HCT116 (cell line): ENCODE results near the gene CDK13. TPM values are rescaled to one million over a fixed set of nuclear protein-coding genes. Genes with fewer than 3 reads are reported as not detected.

Experiments used
- ATAC-seq: fragments of 200-7000 bp; cut with Tn5 transposase; 2 replicates; pipeline ENCODE4 v1.9.1; 2020; ENCODE audit warnings: mild to moderate bottlenecking, moderate library complexity
- BruUV-seq: library from RNA; stranded (reverse); fragments of 400-500 nt; replicated peaks from 2 replicates; lab custom pipeline; 2021; lab: Mats Ljungman, UMichigan
- CTCF ChIA-PET: fragments of 300-600 bp; sonication (Branson Sonifier 250); formaldehyde crosslinking; loops from one replicate; lab custom pipeline; 2021; ENCODE audit warnings: antibody characterized with exemption; lab: Charles Lee
- POLR2A ChIA-PET: fragments of 300-600, 350-600 bp; sonication (Branson Sonifier 250); formaldehyde crosslinking; loops from one replicate; lab custom pipeline; 2021; ENCODE audit warnings: antibody characterized with exemption; lab: Charles Lee
- RAD21 ChIA-PET, 2 experiments: fragments of 300-600 bp; sonication (Branson Sonifier 250); formaldehyde crosslinking; loops; one replicate each; lab custom pipeline; 2023; ENCODE audit warnings: low total read pairs in 2 of 2; ENCODE audit not compliant: uncharacterized antibody in 2 of 2, unreplicated experiment in 2 of 2, low non-redundant PET in 1 of 2; lab: Charles Lee
- DNase-seq: peaks from one replicate; pipeline ENCODE4 v3.0.0-alpha.2; 2010; ENCODE audit warnings: low read depth, low spot score
- H2AFZ ChIP-seq: fragments of 200-600 bp; shearing (Covaris generic), sonication (generic); 2 replicates; pipeline ENCODE4 v1.6.1; 2017; ENCODE audit warnings: low read depth, mixed run types, mixed read lengths, antibody characterized with exemption, low read length; ENCODE audit not compliant: poor library complexity, severe bottlenecking
- H3K27ac ChIP-seq: 2 replicates; pipeline ENCODE4 v1.5.1; 2012; ENCODE audit warnings: low read depth, low read length
- H3K27me3 ChIP-seq: fragments of 200-600 bp; sonication (generic); 2 replicates; pipeline ENCODE4 v1.6.1; 2016; ENCODE audit warnings: mixed run types, low read length, mixed read lengths; ENCODE audit not compliant: insufficient read depth
- H3K36me3 ChIP-seq, 2 experiments: fragments of 200-500 bp in 1 of 2; fragments of 200-600 bp in 1 of 2; sonication (Bioruptor generic) in 1 of 2; sonication (generic) in 1 of 2; 2 replicates each; pipeline versions ENCODE4 v1.5.1 to v1.6.1; 2014 to 2016; ENCODE audit warnings: low read length in 2 of 2, inconsistent platforms in 1 of 2, mixed read lengths in 1 of 2, mixed run types in 1 of 2; ENCODE audit not compliant: insufficient read depth in 2 of 2, control insufficient read depth in 1 of 2
- H3K4me1 ChIP-seq, 2 experiments: fragments of 200-600 bp in 1 of 2; sonication (generic) in 1 of 2; 2 replicates each; pipeline versions ENCODE4 v1.5.1 to v1.6.1; 2012 to 2017; ENCODE audit warnings: low read length in 2 of 2, inconsistent platforms in 1 of 2, mild to moderate bottlenecking in 1 of 2, mixed read lengths in 1 of 2, mixed run types in 1 of 2, moderate library complexity in 1 of 2; ENCODE audit not compliant: insufficient read depth in 2 of 2, control insufficient read depth in 1 of 2
- H3K4me2 ChIP-seq: fragments of 200-600 bp; sonication (generic); 2 replicates; pipeline ENCODE4 v1.6.1; 2017; ENCODE audit warnings: mixed run types, low read length, mixed read lengths
- H3K4me3 ChIP-seq, 2 experiments: fragments of 200-600 bp in 1 of 2; sonication (generic) in 1 of 2; replicated peaks in 1 of 2; 2 replicates each; pipeline ENCODE4 v1.5.1; 2011 to 2016; ENCODE audit warnings: low read length in 2 of 2, control low read depth in 1 of 2, low read depth in 1 of 2, mild to moderate bottlenecking in 1 of 2, mixed read lengths in 1 of 2, mixed run types in 1 of 2
- H3K79me2 ChIP-seq: fragments of 200-600 bp; sonication (generic); 2 replicates; pipeline ENCODE4 v1.6.1; 2017; ENCODE audit warnings: mild to moderate bottlenecking, mixed run types, low read length, moderate library complexity, mixed read lengths; ENCODE audit not compliant: insufficient read depth
- H3K9ac ChIP-seq: fragments of 200-600 bp; sonication (generic); 2 replicates; pipeline ENCODE4 v1.6.1; 2016; ENCODE audit warnings: low read length, mixed read lengths
- H3K9me2 ChIP-seq: fragments of 200-600 bp; sonication (generic), shearing (Covaris generic); 2 replicates; pipeline ENCODE4 v1.6.1; 2017; ENCODE audit warnings: mixed run types, mild to moderate bottlenecking, moderate library complexity; ENCODE audit not compliant: insufficient read depth
- H3K9me3 ChIP-seq, 2 experiments: fragments of 200-500 bp in 1 of 2; fragments of 200-600 bp in 1 of 2; sonication (Bioruptor generic) in 1 of 2; sonication (generic) in 1 of 2; 2 replicates each; pipeline ENCODE4 v1.6.1; 2014 to 2017; ENCODE audit warnings: low read length in 2 of 2, mixed read lengths in 2 of 2, inconsistent platforms in 1 of 2, low read depth in 1 of 2, mild to moderate bottlenecking in 1 of 2, mixed run types in 1 of 2, moderate library complexity in 1 of 2; ENCODE audit not compliant: control insufficient read depth in 1 of 2, insufficient read depth in 1 of 2
- H4K20me1 ChIP-seq: fragments of 200-600 bp; sonication (generic), shearing (Covaris generic); 2 replicates; pipeline ENCODE4 v1.6.1; 2017; ENCODE audit warnings: mixed run types, mild to moderate bottlenecking, moderate library complexity; ENCODE audit not compliant: insufficient read depth
- CBX3 ChIP-seq: IDR thresholded peaks from 2 replicates; pipeline ENCODE4 v1.6.1; 2012; ENCODE audit warnings: low read depth
- ELF1 ChIP-seq: IDR thresholded peaks from 2 replicates; pipeline ENCODE4 v1.6.1; 2012; ENCODE audit warnings: low read depth, borderline replicate concordance
- EZH2 ChIP-seq: fragments of 200-600 bp; sonication (generic); IDR thresholded peaks from 2 replicates; pipeline ENCODE4 v1.6.1; 2017; ENCODE audit warnings: antibody characterized with exemption, mixed run types
- FOSL1 ChIP-seq: IDR thresholded peaks from 2 replicates; pipeline ENCODE4 v1.6.1; 2012; ENCODE audit warnings: low read depth
- JUND ChIP-seq: IDR thresholded peaks from 2 replicates; pipeline ENCODE4 v1.6.1; 2012
- POLR2A ChIP-seq: IDR thresholded peaks from 2 replicates; pipeline ENCODE4 v1.7.0; 2011; ENCODE audit warnings: borderline replicate concordance; ENCODE audit not compliant: insufficient read depth, insufficient read length; ENCODE audit errors: extremely low read depth
- RAD21 ChIP-seq: IDR thresholded peaks from 2 replicates; pipeline ENCODE4 v1.6.1; 2012; ENCODE audit warnings: low read depth, mild to moderate bottlenecking
- SIN3A ChIP-seq: IDR thresholded peaks from 2 replicates; pipeline ENCODE4 v1.6.1; 2012; ENCODE audit warnings: low read depth
- TCF7L2 ChIP-seq: IDR thresholded peaks from 2 replicates; pipeline ENCODE4 v1.7.0; 2011; ENCODE audit warnings: borderline replicate concordance, inconsistent platforms; ENCODE audit not compliant: insufficient read depth, insufficient read length; ENCODE audit errors: extremely low read depth
- YY1 ChIP-seq: IDR thresholded peaks from 2 replicates; pipeline ENCODE4 v1.6.1; 2011; ENCODE audit warnings: low read length, low read depth, moderate library complexity, mild to moderate bottlenecking; ENCODE audit not compliant: insufficient replicate concordance; ENCODE audit errors: extremely low read depth
- ZFX ChIP-seq: fragments of 450-650 bp; IDR thresholded peaks from 2 replicates; pipeline ENCODE4 v1.6.1; 2017
- ZNF274 ChIP-seq: fragments of 200-500 bp; sonication (Bioruptor generic); IDR thresholded peaks from 2 replicates; pipeline ENCODE4 v1.6.1; 2014; ENCODE audit warnings: mild to moderate bottlenecking, low read depth, low read length, inconsistent platforms
- intact Hi-C: fragments of 100-400 bp; cut with micrococcal nuclease; formaldehyde crosslinking; loops from 2 replicates; pipeline ENCODE4 v1.10.0; 2022
- total RNA-seq: library from RNA; stranded (reverse); gene quantifications from one replicate; pipeline ENCODE4 v1.2.1, GENCODE V29; 2021; ENCODE audit not compliant: unreplicated experiment
- TF ChIP-seq, protein P1 (sequence below), 3 experiments: fragments of 200-600 bp in 1 of 3; sonication (generic) in 1 of 3; IDR thresholded peaks in 2 of 3; conservative IDR thresholded peaks in 1 of 3; 2 replicates each; pipeline ENCODE4 v1.5.1; 2012 to 2017; ENCODE audit warnings: low read depth in 2 of 3, low read length in 2 of 3, antibody characterized with exemption in 1 of 3, borderline replicate concordance in 1 of 3, control low read depth in 1 of 3, mild to moderate bottlenecking in 1 of 3, mixed read lengths in 1 of 3, mixed run types in 1 of 3, moderate library complexity in 1 of 3; ENCODE audit not compliant: insufficient read depth in 1 of 3
- TF ChIP-seq, protein P2 (sequence below): IDR thresholded peaks from 2 replicates; pipeline ENCODE4 v1.6.1; 2012; ENCODE audit warnings: low read depth
- TF ChIP-seq, protein P3 (sequence below): IDR thresholded peaks from 2 replicates; pipeline ENCODE4 v1.6.1; 2012

CDK13 gene
- total RNA-seq, 1 experiment from 2014 or later = 28.8 TPM

DNA sequence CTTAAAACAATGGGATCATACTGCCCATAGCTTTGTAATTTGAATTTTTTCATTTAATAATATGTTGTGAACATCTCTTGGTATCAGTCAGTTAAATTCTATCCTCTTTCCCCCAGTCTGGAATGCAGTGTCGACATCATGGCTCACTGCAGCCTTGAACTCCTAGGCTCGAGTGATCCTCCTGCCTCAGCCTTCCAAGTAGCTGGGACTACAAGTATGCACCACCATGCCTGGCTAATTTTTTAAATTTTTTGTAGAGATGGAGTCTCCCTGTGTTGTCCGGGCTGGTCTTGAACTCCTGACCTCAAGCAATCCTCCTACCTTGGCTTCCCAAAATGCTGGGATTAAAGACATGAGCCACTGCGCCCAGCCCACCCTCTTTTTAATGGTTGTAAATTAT, 149.8 kb downstream of the CDK13 start:
- H3K4me3 ChIP-seq = no peak overlapping the region
- DNase-seq = no peak
- no peaks in the 10 kb centered on the region for H3K9me2 ChIP-seq
- ATAC-seq = no peak
- POLR2A ChIA-PET = no interaction called here
- BruUV-seq = no TSS peak
- no peak overlapping the region for H3K27ac ChIP-seq
- H3K36me3 ChIP-seq = peaks cover 4 to 8% of the 10 kb centered on the region in 2 experiments; a peak in 2 of 4 replicates
- TF ChIP-seq POLR2A (no peak), RAD21 (no peak), TCF7L2 (no peak), JUND (no peak), ZNF274 (no peak), ELF1 (no peak), FOSL1 (no peak), EZH2 (no peak), CBX3 (no peak), YY1 (no peak), ZFX (no peak), SIN3A (no peak)
- TF ChIP-seq, protein P1, sequence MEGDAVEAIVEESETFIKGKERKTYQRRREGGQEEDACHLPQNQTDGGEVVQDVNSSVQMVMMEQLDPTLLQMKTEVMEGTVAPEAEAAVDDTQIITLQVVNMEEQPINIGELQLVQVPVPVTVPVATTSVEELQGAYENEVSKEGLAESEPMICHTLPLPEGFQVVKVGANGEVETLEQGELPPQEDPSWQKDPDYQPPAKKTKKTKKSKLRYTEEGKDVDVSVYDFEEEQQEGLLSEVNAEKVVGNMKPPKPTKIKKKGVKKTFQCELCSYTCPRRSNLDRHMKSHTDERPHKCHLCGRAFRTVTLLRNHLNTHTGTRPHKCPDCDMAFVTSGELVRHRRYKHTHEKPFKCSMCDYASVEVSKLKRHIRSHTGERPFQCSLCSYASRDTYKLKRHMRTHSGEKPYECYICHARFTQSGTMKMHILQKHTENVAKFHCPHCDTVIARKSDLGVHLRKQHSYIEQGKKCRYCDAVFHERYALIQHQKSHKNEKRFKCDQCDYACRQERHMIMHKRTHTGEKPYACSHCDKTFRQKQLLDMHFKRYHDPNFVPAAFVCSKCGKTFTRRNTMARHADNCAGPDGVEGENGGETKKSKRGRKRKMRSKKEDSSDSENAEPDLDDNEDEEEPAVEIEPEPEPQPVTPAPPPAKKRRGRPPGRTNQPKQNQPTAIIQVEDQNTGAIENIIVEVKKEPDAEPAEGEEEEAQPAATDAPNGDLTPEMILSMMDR (IDR thresholded peaks at IDR 0.05 in 2 of 3, conservative IDR thresholded peaks at IDR 0.05 in 1 of 3; ENCODE audit: borderline replicate concordance in 1 of 3, insufficient read depth in 1 of 3, low read depth in 2 of 3, low read length in 2 of 3) = no peak
- TF ChIP-seq, protein P2, sequence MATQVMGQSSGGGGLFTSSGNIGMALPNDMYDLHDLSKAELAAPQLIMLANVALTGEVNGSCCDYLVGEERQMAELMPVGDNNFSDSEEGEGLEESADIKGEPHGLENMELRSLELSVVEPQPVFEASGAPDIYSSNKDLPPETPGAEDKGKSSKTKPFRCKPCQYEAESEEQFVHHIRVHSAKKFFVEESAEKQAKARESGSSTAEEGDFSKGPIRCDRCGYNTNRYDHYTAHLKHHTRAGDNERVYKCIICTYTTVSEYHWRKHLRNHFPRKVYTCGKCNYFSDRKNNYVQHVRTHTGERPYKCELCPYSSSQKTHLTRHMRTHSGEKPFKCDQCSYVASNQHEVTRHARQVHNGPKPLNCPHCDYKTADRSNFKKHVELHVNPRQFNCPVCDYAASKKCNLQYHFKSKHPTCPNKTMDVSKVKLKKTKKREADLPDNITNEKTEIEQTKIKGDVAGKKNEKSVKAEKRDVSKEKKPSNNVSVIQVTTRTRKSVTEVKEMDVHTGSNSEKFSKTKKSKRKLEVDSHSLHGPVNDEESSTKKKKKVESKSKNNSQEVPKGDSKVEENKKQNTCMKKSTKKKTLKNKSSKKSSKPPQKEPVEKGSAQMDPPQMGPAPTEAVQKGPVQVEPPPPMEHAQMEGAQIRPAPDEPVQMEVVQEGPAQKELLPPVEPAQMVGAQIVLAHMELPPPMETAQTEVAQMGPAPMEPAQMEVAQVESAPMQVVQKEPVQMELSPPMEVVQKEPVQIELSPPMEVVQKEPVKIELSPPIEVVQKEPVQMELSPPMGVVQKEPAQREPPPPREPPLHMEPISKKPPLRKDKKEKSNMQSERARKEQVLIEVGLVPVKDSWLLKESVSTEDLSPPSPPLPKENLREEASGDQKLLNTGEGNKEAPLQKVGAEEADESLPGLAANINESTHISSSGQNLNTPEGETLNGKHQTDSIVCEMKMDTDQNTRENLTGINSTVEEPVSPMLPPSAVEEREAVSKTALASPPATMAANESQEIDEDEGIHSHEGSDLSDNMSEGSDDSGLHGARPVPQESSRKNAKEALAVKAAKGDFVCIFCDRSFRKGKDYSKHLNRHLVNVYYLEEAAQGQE = no peak
- TF ChIP-seq, protein P3, sequence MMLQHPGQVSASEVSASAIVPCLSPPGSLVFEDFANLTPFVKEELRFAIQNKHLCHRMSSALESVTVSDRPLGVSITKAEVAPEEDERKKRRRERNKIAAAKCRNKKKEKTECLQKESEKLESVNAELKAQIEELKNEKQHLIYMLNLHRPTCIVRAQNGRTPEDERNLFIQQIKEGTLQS = no peak
- no peak overlapping the region for H3K4me2 ChIP-seq
- H3K9me3 ChIP-seq = no peaks in the 10 kb centered on the region
- H3K79me2 ChIP-seq = no peaks in the 10 kb centered on the region
- no peaks in the 10 kb centered on the region for H3K27me3 ChIP-seq
- no peaks in the 10 kb centered on the region for H4K20me1 ChIP-seq
- RAD21 ChIA-PET = no interaction called here
- intact Hi-C loops = no loop called here
- CTCF ChIA-PET = no interaction called here
- no peaks in the 10 kb centered on the region for H3K4me1 ChIP-seq
- no peak overlapping the region for H2AFZ ChIP-seq
- H3K9ac ChIP-seq = no peak overlapping the region
